GM21737 (cell line): ENCODE results near the gene TSSK3.

ENCODE experiments used
- ATAC-seq: cut with Tn5 transposase; IDR thresholded peaks from one replicate; pipeline ENCODE4 v1.9.1; 2021; ENCODE audit warnings: mild to moderate bottlenecking, moderate library complexity; ENCODE audit not compliant: unreplicated experiment

Gene TSSK3, protein sequence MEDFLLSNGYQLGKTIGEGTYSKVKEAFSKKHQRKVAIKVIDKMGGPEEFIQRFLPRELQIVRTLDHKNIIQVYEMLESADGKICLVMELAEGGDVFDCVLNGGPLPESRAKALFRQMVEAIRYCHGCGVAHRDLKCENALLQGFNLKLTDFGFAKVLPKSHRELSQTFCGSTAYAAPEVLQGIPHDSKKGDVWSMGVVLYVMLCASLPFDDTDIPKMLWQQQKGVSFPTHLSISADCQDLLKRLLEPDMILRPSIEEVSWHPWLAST

DNA sequence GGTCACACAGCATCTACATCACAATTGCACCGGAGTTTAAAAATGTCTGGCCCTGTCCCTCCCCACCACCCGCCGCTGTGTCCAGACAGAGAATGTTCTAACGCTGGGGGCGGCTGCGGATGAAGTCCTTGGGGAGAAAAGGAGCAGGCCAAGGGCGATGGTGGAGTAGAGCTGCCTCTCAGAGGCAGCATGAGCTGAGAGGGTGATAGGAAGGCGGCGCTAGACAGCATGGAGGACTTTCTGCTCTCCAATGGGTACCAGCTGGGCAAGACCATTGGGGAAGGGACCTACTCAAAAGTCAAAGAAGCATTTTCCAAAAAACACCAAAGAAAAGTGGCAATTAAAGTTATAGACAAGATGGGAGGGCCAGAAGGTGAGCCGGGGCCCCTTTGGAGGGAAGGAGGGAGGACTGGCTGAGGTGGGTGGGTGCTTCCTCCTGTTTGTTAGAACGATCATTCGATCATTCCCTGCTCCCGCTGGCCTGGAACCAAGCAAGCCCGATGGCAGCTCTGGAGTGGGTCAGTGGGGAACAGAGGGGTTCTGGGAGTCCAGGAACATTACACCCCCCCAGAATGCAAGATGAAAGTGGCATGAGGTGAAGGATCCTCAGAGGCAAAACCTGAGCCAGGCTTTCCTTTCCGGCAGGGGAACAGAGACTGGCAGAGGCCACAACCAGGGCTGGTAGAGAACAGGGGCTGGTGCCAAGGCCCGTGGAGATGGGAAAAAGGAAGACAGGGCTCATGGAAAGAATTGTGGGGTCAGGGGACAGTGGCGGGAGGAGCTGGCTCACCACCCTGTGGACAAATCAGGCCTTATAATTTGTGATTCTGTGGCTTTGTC, at the start of gene TSSK3, which contains the start of gene FAM229A:
Gene TSSK3, plus strand, starts transcription at position 66 of the 840 bp plus-strand sequence. Its CDS starts 163 bp downstream, at position 229.
Gene FAM229A, minus strand, starts transcription at position 12 of the 840 bp plus-strand sequence. CDS start 394 bp downstream, outside the sequence.
- no peak for ATAC-seq

DNA sequence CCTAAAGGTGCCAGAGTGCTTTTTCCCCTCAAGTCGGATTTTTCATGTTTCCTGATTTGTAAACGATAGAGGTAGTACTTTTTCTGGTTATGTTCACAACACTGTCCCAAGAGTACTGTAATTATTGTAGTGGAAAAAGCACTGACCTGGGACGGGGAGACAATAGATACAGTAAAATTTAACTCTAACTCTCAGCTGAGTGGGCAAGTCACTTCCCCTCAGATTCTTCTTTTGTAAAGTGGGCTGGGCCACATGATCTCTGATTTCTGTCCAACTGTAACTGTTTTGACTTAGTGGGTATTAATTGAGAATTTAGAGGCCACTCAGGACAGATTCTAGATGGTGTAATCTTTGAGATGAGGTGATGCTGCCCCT, 45.4 kb upstream of the TSSK3 start:
- no peak for ATAC-seq

DNA sequence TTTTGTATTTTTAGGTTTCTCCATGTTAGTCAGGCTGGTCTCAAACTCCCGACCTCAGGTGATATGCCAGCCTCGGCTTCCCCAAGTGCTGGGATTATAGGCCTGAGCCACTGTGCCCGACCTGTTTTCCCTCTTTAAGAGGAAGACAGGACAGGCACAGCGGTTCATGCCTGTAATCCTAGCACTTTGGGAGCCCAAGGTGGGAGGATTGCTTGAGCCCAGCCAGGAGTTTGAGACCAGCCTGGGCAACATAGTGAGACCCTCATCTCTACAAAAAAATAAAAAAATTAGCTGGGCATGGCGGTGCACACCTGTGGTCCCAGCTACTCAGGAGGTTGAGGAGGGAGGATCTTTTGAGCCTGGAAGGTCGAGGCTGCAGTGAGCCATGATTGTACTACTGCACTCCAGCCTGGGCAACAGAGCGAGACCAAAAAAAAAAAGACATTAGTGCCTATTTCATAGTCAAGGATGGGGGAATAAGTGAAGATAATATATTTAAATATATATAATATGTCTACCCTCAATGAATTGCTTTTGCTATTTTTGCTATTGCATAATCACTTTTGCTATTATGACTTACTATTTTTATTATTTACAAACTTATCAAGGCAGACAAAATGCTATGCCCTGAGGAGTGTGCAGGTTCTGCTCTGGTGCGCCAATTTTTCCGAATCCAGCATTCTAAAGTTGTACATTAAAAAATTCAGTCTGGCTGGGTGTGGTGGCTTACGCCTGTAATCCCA, 44.0 kb upstream of the TSSK3 start:
- no peak for ATAC-seq

DNA sequence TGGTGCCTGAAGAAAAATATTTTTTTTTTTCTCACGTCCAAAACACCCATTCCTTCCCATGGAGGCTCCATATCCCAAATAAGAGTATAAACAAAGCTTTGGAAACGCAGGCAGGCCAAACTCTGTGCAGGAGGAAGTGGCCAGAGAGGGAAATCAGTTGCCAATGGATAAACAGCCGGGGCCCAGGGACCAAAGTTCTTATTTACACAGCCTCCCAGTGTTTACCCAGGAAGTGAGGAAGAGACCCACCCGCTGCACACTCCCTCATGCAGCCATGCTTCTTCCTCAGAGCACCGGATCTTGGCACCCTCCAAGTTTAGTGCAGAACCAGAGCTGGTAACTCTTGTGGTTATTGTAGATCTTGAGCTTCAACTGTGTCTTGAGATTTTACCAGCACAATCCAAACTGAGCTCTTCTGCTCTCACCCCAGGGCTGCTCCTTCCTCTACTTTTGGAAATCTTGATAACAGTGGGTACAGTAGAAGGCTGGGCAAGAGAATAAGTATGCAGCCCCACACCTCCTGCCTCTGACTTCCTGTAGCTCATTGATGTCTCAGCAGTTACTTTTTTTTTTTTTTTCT, 40.5 kb upstream of the TSSK3 start:
- ATAC-seq: no peak

DNA sequence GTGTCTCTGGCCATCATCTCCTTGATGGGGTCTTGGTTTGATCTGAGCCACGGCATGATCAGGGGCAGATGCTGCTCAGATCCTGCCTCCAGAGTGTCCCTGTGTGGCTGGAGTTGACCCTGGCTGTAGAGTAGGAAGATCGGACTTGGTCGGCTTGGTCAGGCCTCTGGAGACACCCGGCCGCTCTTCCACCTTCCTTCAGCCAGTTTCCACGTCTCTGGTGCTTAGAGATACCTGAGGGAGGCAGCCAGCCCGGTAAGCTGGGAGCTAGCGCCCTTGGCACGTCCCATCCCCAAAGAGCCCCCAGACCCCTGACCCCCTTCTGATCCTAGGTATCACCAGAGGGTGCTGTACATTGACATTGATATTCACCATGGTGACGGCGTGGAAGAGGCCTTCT, 35.1 kb upstream of the TSSK3 start:
- ATAC-seq: no peak

DNA sequence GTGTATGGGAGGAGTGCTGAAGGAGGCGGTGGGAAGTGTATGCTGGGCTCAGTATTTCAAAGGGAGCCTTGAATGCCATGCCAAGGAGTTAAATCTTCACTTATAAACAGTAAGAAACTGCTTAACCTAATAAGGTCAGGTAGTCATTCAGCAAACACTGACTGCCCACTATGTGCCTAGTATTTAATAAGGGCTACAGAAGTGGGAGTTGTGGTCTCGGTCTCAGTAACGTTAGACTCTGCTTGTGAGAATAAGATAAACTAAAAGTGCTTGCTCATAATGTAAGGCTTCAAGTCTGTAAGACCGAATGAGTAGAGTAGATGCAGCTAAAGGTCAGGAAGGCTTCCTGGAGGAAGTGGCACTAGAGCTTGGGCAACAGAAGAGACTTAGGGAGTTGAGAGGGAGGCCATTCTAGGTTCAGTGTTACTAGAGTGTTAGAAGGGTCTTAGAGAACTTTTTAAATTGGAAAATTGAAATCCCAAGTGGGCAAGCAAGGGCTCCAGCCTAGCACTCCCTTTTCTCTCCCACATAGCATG, 32.3 kb upstream of the TSSK3 start:
- ATAC-seq: no peak

DNA sequence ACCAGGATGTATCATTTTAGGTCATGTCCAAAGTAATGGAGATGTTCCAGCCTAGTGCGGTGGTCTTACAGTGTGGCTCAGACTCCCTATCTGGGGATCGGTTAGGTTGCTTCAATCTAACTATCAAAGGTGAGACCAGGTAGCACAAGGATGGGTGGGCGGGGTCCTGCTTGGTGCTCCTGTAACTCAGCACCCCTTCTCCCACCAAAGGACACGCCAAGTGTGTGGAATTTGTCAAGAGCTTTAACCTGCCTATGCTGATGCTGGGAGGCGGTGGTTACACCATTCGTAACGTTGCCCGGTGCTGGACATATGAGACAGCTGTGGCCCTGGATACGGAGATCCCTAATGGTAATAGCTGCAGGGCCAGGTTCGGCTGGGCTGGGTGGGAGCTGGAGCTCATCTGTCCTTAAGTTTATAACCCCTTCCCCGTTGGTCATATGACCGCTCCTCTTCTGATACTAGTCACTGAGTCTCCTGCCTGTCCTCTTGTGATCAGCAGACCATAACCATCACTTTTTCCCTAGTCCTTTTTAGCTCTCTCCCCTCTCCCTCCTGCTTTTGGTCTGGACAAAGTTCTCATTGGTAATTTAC, 31.7 kb upstream of the TSSK3 start:
- ATAC-seq: no peak

DNA sequence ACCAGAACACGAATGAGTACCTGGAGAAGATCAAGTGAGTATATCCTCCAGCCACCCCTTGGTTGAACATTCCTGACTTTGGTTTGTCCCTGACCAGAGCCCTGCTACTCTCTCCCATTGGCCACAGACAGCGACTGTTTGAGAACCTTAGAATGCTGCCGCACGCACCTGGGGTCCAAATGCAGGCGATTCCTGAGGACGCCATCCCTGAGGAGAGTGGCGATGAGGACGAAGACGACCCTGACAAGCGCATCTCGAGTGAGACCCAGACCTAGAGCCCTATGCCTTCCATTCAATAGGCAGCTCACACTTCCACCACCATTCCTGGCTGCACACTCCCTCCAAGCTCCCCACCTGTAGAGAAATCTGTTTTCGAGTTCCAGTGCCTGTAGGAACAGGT, 30.8 kb upstream of the TSSK3 start:
- no peak for ATAC-seq

DNA sequence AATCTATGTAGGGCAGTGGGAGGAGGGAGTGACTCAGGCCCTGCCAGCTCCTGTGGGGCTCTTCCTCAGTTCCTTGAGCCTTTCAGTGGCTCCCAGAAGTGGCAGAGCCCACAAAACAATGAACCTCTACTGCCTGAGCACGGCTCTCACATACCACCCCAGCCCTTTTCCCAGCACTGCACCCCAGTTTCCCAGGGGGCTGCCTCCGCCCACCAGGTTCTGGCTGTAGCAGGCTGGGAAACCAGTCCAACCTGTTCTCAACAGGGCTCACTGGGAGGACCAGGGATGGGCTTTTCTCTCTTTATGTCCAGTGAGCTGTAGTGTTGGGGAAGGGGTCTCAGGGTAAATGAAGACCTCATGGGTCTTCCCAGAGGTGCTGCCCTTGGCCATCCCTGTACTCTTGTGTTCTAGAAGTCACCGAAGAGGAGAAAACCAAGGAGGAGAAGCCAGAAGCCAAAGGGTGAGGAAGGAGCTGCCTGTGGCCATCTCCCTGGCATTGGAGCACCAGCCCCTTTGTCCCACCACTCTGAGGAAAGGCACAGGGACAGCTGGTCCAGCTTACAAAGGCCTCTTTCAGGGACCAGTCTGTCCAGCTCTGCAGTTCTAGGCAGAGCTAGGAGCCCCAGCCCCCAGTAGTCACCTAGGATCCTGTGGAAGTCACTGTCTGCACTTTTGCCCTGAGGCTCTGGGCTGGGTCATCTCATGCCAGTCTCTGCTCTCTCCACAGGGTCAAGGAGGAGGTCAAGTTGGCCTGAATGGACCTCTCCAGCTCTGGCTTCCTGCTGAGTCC, 29.9 kb upstream of the TSSK3 start:
- ATAC-seq: no peak

DNA sequence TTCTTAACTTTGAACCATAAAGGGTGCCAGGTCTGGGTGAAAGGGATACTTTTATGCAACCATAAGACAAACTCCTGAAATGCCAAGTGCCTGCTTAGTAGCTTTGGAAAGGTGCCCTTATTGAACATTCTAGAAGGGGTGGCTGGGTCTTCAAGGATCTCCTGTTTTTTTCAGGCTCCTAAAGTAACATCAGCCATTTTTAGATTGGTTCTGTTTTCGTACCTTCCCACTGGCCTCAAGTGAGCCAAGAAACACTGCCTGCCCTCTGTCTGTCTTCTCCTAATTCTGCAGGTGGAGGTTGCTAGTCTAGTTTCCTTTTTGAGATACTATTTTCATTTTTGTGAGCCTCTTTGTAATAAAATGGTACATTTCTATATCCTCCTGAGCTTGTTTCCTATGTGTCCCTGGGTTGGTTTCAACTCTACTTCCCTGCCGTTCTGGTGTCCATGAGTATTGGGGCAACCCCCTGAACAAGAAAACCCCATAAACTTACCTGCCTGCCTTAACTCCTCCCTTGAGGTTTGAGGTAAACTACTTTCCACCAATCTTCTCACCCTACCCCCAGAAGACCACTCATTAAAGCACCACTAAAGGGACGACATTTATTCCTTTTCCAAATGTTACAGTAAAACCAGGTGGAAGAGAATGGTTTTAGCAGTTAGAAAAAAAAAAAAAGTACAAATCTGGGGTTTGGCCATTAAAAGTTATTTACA, 28.9 kb upstream of the TSSK3 start:
- ATAC-seq: no peak

DNA sequence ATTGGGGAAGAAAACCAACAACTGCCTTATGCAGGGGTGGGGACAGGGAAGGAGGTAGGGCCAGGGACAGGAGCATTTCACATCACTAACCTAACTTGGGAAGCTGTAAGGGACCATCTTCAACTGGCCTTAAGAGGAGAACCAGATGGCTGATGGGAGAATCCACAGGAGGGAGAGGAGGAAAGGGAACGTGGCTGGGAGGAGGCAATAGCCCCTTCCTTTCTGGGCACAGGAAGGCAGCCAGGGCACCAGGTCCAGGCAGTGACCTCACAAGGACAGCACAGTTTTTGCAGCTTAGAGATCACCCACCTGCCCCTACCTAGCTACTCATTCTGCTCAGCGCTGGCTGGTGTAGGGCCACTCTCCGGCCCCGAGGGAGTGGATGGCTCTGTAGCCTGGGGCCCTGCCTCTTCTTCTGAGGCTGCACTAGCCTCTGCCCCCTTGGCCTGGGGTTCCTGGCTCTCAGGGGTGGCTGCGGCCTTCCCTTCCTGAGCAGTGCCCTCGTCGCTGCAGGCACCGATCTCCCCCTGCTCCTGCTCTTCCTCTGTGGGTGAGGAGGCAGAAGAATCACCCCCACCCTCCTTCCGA, 28.0 kb upstream of the TSSK3 start:
- no peak for ATAC-seq

DNA sequence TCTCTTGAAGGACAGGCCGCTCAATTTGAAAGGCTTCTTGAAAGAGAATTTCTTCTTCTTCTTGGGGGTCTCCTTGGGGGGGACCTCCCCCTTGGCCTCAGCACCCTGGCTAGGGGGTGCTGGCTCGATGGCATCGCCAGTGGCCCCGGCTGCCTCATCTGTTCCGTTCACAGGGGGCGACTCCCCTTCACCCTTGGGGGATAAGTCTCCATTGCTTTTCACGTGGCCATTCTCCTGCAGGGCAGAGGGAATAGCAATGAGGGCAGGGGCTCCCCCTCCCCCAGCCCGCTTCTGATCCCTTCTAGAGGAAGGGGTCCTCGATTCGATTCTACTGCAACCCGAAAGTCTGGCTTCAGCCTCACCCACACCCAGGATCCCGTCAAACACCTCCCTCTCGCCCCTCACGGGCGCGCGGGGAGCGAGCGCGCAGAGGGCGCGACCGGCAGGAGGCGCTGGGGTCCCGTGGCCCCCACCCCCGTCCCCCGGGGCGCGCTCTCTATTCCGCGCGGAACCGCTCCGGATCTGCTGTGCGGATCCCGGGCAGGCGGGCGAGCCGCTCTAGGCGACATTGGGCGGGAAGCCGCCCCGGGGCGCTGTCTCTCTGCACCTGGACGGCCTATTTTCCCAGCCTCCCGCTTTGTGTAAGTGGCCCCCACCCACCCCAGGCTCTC, 27.3 kb upstream of the TSSK3 start:
- ATAC-seq: peak; percentile 5

DNA sequence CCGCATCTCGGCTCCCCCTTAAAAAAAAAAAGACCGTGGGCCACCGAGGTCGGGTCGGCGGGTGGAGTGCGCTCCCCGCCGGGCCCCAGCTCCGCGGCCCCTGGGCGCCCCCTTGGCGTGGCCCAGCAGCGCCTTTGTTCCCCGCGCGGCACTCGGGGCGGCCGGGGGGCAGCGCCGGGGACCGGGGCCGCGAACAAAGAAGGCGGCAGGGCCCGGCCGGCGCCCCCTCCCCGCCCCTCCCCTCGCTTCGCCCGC, 26.9 kb upstream of the TSSK3 start:
- ATAC-seq: peak; percentile 7

DNA sequence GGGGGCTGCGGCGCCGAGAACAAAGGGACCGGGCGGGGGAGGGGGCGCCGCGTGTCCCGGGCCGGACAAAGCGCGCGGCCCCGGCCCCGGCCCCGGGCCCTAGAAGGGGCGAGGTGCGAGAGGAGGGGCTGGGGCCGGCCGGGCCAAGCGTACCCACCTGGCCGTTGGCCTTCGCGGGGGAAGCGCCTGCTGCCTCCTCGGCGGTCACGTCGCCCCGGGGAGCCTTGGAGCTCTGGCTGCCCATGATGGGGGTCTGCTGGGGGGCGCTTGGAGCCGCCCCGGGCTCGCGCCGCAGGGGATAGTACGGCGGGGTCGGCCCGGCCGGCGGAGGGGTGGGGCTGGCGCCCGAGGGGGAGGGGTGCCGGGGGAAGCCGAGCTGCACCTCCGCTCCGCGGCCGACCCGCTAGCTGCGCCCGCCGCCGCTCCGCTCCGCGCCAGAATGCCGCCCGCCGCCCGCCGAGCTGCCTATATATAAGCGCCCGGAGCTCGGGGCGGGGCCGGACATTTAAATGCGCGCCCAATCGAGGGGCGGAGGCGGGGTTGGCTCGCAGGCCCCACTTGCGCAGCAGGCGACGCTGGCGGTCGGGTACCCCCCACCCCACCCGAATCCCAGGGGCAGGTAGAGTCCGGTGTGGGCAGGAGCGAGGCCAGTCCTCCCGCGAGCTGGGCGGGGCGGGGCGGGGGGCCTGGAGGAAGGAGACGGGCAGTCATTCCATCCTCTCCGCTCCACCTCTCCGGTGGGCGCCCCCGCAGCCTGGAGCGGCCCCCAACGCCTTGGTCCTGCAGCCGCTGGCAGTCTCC, 26.3 kb upstream of the TSSK3 start, which contains the start of gene MARCKSL1:
Gene MARCKSL1, minus strand, starts transcription at position 444 of the 801 bp plus-strand sequence. Its CDS starts 200 bp downstream, at position 244.
- peak; percentile 34 for ATAC-seq

DNA sequence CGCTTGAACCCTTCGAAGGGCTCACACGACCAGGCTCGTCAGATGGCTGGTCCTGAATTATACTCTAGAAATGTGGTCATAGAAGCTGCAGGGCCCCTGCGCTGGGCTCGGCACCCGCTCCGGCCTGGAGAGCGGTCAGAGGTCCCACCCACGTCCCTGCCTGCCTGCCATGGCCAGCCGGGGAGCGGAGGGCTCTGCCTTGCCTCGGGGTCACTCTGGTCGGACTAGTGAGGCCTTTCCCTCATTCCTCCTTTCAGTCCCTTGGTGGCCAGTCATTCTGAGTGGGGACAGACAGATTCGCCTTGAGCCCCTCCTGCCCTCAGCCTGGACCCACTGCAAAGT, 25.8 kb upstream of the TSSK3 start:
- ATAC-seq: no peak

DNA sequence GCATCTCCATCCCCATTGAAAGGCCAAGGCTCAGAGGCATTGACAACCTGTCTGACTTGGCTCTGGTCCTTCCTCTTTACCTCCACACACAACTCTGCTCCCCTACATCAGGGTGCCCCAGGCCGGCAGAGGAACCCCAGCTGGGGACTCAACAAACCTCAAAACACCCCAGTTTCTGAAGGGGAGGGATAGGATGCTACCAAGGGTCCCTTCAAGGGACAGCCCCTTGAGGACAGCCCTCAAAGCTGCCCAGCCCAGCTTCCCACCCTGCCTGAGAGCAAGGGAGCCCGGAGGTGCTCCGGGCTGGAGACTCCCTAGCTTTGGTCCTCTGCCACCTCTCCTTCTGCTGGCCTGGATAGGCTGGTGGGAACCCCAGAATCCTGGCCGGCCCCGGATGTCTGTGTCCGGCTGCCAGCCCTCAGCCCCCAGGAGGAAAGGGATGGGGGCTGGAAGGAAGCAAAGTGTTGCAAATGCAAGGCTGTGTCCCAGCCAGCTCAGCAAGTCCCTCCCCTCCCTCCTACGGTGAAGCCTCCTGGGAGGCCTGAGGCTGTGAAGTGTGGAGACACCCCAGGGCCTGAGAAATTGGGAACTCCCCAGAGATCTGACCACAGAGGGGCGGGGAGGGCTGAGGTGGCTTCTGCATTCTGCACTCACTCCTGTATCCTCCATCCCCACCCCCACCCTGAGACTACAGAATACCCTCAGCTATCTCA, 25.2 kb upstream of the TSSK3 start:
- ATAC-seq: peak; percentile 32
